ENCODE results near the gene TLCD5.
A peak's percentile ranks its signal among the peaks of the same experiment; 100 is the strongest.

The TLCD5 gene

GRCh38 chr11:120310870-120311269 lies 14.2 kb upstream of the TLCD5 start:
- DNase-seq = no peak

DNA sequence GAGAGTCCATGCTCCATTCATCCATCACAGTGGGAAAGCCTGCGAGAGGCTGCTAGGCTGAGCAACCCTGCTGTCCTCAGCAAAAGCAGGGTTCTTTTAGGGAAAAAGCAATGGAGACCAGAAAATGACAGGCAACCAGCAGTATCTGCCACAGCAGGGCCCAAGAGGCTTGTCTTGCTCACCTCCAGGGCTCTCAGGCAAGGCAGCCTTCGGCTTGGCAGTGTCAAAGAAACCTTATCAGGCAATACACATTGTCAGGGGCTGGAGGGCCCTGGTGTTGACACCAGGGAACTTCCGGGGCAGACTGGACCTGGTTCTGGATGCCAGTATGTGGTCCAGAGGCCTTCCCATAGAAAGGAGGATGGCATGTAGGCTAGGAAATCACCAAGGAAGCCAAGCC lies 10.2 kb upstream of the TLCD5 start:
- DNase-seq = no peak

DNA sequence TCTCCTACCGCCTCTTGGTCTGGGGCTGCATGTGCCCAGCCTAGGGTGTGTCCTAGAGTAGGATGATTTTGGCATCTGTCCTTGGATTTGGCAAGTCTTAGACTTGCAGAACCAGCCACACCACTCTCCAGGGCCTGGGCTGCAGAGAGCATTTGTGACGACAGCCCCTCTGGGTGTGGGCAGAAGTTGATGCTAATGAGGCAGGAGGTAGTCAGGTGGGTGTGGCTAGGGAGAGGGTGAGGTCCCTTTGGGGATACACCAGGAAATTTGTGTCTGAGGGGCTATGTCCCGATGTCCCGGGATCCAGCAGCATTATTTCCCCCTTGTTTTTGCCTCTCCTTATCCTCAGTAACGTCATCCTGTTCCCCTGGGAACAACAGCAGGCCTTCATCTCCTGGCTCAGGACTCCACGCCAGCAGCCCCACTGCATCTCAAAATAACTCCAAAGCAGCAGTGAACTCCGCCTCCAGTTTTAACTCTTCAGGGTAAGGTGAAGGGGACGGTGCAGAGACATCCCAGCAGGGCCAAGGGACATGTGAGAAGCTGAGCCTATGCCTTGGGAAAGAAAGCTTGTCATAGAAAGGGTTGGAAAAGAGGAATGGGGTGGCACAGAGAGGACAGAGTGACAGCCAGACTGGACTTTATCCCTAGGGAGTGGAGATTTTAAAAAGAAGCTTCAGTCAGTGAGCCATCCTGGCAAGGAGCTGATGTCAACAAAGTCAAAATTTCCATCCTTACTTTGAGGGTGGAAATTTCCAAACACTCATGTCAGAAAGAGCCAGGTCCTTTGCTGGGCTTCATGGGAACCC lies 8.0 kb upstream of the TLCD5 start:
- peak; percentile 84 for DNase-seq

- no peak for DNase-seq
These were observed 7.2 kb upstream of the TLCD5 start for GRCh38 chr11:120317689-120318480.

- no peak for DNase-seq
These were observed 6.2 kb upstream of the TLCD5 start for GRCh38 chr11:120318906-120319305.

DNA sequence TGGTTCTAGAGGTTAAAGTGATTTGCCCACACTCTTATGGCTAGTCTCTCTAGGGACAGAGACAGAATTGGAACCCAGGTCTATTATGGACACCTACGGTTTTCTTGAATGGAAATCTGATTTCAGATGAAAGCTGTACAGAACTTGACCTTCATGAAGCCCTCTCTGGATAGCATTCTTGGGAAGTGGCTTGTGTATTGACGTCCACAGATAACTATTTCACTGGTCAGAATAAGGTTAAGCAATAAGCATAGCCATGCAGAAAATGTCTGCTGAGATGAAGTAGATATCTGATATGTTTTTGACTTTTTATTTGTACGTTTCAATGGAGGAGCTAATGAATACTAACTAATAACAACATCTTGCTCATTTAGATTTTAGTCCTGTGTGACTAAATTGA lies 1.1 kb downstream of the TLCD5 start:
- DNase-seq = no peak

DNA sequence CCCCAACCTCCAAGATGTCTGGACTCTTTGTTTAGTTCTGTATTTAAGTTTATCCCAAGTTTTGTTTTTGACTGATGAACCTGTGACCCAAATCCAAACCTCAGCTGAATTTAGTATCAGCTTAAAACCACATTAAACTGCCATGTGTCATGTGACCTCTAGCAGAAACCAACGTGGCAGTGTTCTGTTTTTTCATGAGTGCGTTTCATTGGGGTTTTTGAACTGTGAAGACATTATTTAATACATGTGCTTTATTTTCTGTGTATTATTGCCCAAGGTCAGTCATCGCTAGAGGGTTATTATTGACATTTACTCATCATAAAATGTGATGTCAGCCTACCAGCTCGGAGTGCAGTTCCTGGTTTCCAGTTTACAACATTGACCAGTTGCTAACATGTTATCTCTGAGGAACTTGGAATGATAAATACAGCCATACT lies 1.8 kb downstream of the TLCD5 start:
- DNase-seq = no peak

GRCh38 chr11:120327311-120327710 lies 2.2 kb downstream of the TLCD5 start:
- DNase-seq = no peak

DNA sequence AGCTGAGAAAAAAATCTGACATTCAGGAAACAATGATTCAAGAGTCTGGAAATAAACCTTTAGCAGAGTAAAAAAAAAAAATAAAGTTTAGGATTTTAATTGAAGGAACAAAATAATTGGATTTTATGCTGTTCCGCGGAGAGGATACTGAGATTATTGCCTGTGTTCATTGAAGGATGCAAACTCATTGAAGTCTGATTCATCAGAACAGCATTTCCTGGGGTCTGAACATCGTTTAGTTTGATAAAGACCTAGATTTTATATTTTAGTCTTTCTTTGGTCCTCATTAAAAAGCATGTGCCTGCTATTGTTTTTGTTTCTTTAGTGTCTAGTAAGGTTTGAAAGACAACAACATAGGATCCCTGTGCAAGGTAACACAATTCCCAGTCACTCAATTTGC lies 4.5 kb downstream of the TLCD5 start:
- DNase-seq = no peak

DNA sequence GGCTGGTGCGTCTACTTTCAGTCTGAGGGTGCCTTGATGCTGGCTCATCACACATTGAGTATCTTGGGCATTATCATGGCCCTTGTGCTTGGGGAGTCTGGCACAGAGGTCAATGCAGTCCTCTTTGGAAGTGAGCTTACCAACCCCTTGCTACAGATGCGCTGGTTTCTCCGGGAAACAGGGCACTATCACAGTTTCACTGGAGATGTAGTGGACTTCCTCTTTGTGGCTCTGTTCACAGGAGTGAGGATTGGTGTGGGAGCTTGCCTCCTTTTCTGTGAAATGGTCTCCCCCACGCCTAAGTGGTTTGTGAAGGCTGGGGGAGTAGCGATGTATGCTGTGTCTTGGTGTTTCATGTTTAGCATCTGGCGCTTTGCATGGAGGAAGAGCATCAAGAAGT lies 4.9 kb downstream of the TLCD5 start:
- DNase-seq = no peak

GRCh38 chr11:120331301-120331996 lies 6.3 kb downstream of the TLCD5 start:
- no peak for DNase-seq

DNA sequence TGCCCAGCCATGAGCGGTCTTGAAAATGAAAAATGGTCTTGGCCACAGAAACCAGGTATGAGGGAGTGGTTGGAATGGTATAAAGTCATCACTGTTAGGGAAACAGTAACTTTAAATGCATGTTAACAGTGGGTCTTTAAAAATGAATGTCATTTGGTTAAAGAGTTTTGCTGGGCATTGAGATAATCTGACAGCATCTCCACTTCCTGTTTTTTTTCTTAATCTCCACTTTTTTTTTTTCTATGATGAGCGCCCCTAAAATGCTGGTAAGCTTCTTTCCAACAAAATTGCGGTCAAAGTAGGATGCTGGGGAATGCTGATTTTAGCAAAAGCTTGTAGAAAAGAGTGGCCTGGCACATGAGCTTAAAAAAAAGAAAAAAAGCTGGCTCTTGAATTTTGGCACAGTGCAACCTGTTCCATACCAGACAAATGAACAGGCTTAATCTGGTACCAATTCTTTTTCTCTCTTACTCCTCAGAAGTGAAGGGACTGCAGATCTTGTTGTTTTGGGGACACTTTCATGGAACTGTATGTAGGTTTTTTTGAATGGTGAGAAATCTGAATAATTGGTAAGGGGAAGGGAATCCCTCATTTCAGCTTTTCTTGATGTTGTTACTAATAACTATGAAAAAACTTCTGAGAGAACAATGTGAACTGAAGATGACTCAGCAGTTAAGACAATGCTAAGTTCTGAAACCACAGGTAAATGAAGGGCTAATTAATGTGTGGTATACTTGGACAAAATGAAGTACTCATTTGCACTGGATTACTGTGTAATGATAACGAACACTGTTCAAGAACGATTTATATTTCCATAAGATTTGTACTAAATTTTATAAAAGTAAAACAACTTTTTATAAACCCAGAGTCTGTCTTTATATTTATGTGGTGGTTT lies 8.0 kb downstream of the TLCD5 start:
- no peak for DNase-seq

DNA sequence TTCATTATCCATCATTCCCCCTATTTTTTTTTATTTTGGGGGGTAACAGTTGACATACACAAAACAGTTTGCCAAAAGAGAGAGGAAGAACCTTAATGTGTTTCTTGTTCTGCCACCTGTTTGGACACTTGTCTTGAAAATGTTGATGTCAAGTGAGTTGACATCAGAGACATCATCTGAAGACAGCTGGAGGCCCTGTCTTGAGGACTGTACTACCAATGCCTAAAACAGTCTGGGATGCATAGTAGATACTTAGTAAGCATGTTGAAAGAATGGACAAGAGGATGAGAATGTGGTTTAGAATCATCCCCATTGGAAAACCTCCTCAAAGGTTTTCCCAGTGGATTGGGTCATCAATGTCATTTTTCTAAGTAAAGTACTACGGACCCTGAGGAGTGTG lies 8.7 kb downstream of the TLCD5 start:
- DNase-seq = no peak

DNA sequence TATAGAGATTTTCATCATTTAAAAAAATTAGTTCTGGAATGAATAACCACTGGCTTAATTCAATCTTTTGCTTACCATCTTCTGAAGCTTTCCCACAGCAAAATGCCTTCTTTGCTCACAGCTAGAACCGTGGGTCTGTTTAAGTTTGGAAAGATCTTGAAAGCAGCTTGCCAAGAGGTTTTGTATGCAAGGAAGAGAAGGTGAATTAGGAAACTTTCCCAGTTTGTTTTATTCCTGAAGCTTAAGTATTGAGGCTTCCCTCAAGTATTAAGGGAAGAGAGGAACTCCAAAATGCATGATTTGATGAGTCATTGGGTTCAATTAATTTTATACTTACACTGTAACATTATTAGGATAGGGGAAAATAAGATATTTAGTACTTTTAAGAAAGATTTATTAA lies 9.2 kb downstream of the TLCD5 start:
- DNase-seq = no peak

GRCh38 chr11:120334894-120335462 lies 9.9 kb downstream of the TLCD5 start:
- DNase-seq = peak; percentile 70

GRCh38 chr11:120335556-120335907 lies 10.4 kb downstream of the TLCD5 start:
- no peak for DNase-seq

GRCh38 chr11:120335908-120336640 lies 11.0 kb downstream of the TLCD5 start, which contains the start of gene ARHGEF12:
Gene ARHGEF12 (plus strand): TSS chr11:120336413. CDS start chr11:120337244, 831 bp downstream.
- DNase-seq = peak; percentile 97

DNA sequence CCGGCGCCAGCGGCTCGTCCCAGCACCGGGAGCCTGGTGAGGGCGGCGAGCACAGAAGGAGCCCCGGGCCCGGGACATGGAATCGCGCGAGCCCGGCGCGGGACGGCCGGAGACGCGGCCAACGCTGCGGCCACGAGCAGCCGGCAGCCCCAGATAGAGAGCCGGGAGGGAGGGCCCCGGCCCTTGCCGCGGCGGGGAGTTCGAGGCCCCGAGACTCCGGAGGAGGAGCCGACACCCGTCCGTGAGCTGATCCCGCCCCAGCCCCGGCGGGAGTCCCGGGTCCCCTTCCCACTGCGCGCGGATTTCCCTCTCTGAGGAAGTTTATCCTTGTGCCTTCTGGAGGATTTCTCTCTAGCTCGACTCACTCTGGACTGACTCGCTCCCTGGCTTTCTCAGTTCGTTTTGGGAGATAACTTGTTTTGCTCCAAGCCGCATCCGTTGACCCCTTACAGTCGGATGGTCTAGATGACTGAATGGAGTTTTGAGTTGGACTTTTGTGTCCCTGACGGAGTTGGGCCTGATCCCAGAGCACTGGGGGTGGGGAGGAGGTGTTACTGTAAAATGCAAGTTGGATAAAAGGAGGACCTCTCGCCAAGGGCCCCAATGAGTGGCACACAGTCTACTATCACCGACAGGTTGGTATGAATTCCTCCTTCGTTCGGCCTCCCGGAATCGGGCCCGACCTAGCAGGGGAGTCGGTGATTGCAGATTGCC lies 11.7 kb downstream of the TLCD5 start:
- peak; percentile 76 for DNase-seq

DNA sequence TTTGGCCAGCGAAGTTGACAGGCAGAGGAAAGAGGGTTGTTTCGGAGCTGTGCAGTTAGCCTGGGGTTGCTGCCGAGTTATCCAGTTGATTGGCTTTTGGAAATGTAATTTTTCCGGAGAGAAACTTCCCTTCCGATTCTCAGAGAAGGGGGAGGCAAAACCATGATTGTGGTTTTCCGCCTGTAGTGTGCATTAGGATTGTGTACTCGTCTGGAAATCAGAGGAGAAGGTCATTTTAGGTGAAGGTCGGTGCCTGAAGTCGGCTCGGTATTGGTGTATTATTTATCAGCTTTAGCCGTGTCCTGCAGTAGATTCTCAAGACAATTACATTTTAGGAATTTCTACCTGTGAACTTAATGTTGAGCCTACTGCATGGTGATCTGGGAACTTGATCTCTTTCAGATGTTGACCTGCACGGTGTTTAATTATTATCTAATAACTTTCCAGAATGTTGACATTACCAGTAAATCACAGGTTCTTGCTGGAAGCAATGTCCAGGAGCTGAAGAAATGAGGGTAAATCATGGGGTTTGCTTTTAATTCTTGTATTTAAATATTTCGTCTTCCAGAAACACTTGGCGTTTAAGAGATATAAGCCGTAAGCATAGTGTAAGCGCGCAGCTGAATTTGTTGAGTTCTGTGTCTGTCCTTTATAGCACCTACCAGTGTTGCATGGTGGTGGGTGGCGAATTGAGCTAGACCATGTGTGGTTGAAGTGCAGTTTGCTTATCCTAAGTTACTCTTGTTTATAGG lies 12.4 kb downstream of the TLCD5 start:
- DNase-seq = no peak

All from islet precursor cell (in vitro differentiated cells).